HEK293 (cell line): ENCODE data around the gene PACS1.

Experiments used
- CTCF ChIA-PET: fragments of 350-600 bp; formaldehyde crosslinking; extraction: SDS; loops from one replicate; lab custom pipeline; 2021; ENCODE audit warnings: antibody characterized with exemption; lab: Yijun Ruan, JAX
- POLR2A ChIA-PET: fragments of 300-600 bp; formaldehyde crosslinking; extraction: SDS; loops from one replicate; lab custom pipeline; 2020; ENCODE audit warnings: antibody characterized with exemption, inconsistent platforms; lab: Yijun Ruan, JAX
- H3K27ac ChIP-seq: fragments of 200-500 bp; sonication (Bioruptor generic); 2 replicates; pipeline ENCODE4 v1.5.1; 2014; ENCODE audit warnings: low read depth, low read length, control low read depth, inconsistent platforms; ENCODE audit errors: extremely low read depth
- H3K36me3 ChIP-seq, 2 experiments: fragments of 200-500 bp in 1 of 2; sonication (Bioruptor generic) in 1 of 2; 1 replicate in 1 of 2; 2 replicates in 1 of 2; pipeline ENCODE4 v1.5.1; 2014 to 2017; ENCODE audit warnings: inconsistent platforms in 2 of 2, low read length in 2 of 2; ENCODE audit not compliant: control insufficient read depth in 2 of 2, insufficient read depth in 1 of 2
- H3K4me1 ChIP-seq: fragments of 200-500 bp; sonication (Bioruptor generic); 2 replicates; pipeline ENCODE4 v1.5.1; 2014; ENCODE audit warnings: mild to moderate bottlenecking, low read length, inconsistent platforms; ENCODE audit not compliant: control insufficient read depth, insufficient read depth
- H3K4me3 ChIP-seq: 2 replicates; pipeline ENCODE4 v1.5.1; 2011; ENCODE audit warnings: low read depth, mild to moderate bottlenecking, control low read depth, low read length, moderate library complexity
- H3K9me3 ChIP-seq: fragments of 200-500 bp; sonication (Bioruptor generic); 2 replicates; pipeline ENCODE4 v1.5.1; 2014; ENCODE audit warnings: low read depth, low read length, inconsistent platforms; ENCODE audit not compliant: control insufficient read depth, insufficient read depth
- FEZF1 ChIP-seq: fragments of 450-650 bp; formaldehyde crosslinking; IDR thresholded peaks from 2 replicates; pipeline ENCODE4 v1.5.1; 2016; ENCODE audit warnings: missing biosample characterization, missing genetic modification characterization
- IKZF3 ChIP-seq: fragments of 450-650 bp; IDR thresholded peaks from 2 replicates; pipeline ENCODE4 v1.5.0; 2018; ENCODE audit warnings: missing biosample characterization, mild to moderate bottlenecking, missing genetic modification characterization, moderate library complexity
- KLF7 ChIP-seq: fragments of 450-650 bp; formaldehyde crosslinking; IDR thresholded peaks from 2 replicates; pipeline ENCODE4 v1.5.1; 2016; ENCODE audit warnings: missing biosample characterization, missing genetic modification characterization, borderline replicate concordance
- MYNN ChIP-seq: fragments of 450-650 bp; formaldehyde crosslinking; IDR thresholded peaks from 2 replicates; pipeline ENCODE4 v1.5.1; 2016; ENCODE audit warnings: missing biosample characterization, missing genetic modification characterization, borderline replicate concordance
- MZF1 ChIP-seq: fragments of 450-650 bp; formaldehyde crosslinking; IDR thresholded peaks from 2 replicates; pipeline ENCODE4 v1.5.1; 2017; ENCODE audit warnings: missing biosample characterization, missing genetic modification characterization, borderline replicate concordance
- PATZ1 ChIP-seq: fragments of 450-650 bp; formaldehyde crosslinking; IDR thresholded peaks from 2 replicates; pipeline ENCODE4 v1.5.1; 2016; ENCODE audit warnings: missing biosample characterization, missing genetic modification characterization
- PRDM4 ChIP-seq: fragments of 450-650 bp; formaldehyde crosslinking; IDR thresholded peaks from 2 replicates; pipeline ENCODE4 v1.5.1; 2017; ENCODE audit warnings: missing biosample characterization, missing genetic modification characterization
- SP7 ChIP-seq: fragments of 450-650 bp; formaldehyde crosslinking; IDR thresholded peaks from 2 replicates; pipeline ENCODE4 v1.5.1; 2016; ENCODE audit warnings: missing biosample characterization, missing genetic modification characterization
- TCF7L2 ChIP-seq: IDR thresholded peaks from 2 replicates; pipeline ENCODE4 v1.6.1; 2011; ENCODE audit warnings: low read depth, mild to moderate bottlenecking, inconsistent platforms, low read length, moderate library complexity, borderline replicate concordance
- TRIM28 ChIP-seq: IDR thresholded peaks from 2 replicates; pipeline ENCODE4 v1.6.1; 2011; ENCODE audit warnings: low read length, control low read depth, borderline replicate concordance
- ZBTB48 ChIP-seq: fragments of 450-650 bp; formaldehyde crosslinking; IDR thresholded peaks from 2 replicates; pipeline ENCODE4 v1.5.1; 2016; ENCODE audit warnings: missing biosample characterization, missing genetic modification characterization
- ZBTB6 ChIP-seq: fragments of 450-650 bp; formaldehyde crosslinking; IDR thresholded peaks from 2 replicates; pipeline ENCODE4 v1.5.1; 2017; ENCODE audit warnings: missing biosample characterization, missing genetic modification characterization
- ZNF157 ChIP-seq: fragments of 450-650 bp; formaldehyde crosslinking; IDR thresholded peaks from 2 replicates; pipeline ENCODE4 v1.5.1; 2016; ENCODE audit warnings: missing biosample characterization, missing genetic modification characterization
- ZNF16 ChIP-seq: fragments of 450-650 bp; formaldehyde crosslinking; IDR thresholded peaks from 2 replicates; pipeline ENCODE4 v1.5.1; 2016; ENCODE audit warnings: low read depth, missing biosample characterization, missing genetic modification characterization
- ZNF221 ChIP-seq: fragments of 450-650 bp; formaldehyde crosslinking; IDR thresholded peaks from 2 replicates; pipeline ENCODE4 v1.5.1; 2017; ENCODE audit warnings: missing biosample characterization, missing genetic modification characterization, borderline replicate concordance
- ZNF239 ChIP-seq: fragments of 450-650 bp; formaldehyde crosslinking; IDR thresholded peaks from 2 replicates; pipeline ENCODE4 v1.5.1; 2016; ENCODE audit warnings: missing biosample characterization, missing genetic modification characterization
- ZNF292 ChIP-seq: fragments of 450-650 bp; formaldehyde crosslinking; IDR thresholded peaks from 2 replicates; pipeline ENCODE4 v1.5.1; 2016; ENCODE audit warnings: low read depth, missing biosample characterization, missing genetic modification characterization, borderline replicate concordance
- ZNF311 ChIP-seq: fragments of 450-650 bp; formaldehyde crosslinking; IDR thresholded peaks from 2 replicates; pipeline ENCODE4 v1.5.1; 2017; ENCODE audit warnings: missing biosample characterization, missing genetic modification characterization, borderline replicate concordance
- ZNF354C ChIP-seq: fragments of 450-650 bp; formaldehyde crosslinking; IDR thresholded peaks from 2 replicates; pipeline ENCODE4 v1.5.1; 2016; ENCODE audit warnings: missing biosample characterization, missing genetic modification characterization, low read depth, borderline replicate concordance
- ZNF404 ChIP-seq: fragments of 450-650 bp; formaldehyde crosslinking; IDR thresholded peaks from 2 replicates; pipeline ENCODE4 v1.5.1; 2017; ENCODE audit warnings: missing biosample characterization, missing genetic modification characterization
- ZNF426 ChIP-seq: fragments of 450-650 bp; formaldehyde crosslinking; IDR thresholded peaks from 2 replicates; pipeline ENCODE4 v1.5.1; 2017; ENCODE audit warnings: missing biosample characterization, missing genetic modification characterization, mild to moderate bottlenecking, inconsistent platforms, moderate library complexity
- ZNF529 ChIP-seq: fragments of 450-650 bp; formaldehyde crosslinking; IDR thresholded peaks from 2 replicates; pipeline ENCODE4 v1.5.1; 2017; ENCODE audit warnings: missing genetic modification characterization, missing biosample characterization; ENCODE audit not compliant: insufficient replicate concordance
- ZNF544 ChIP-seq: fragments of 450-650 bp; formaldehyde crosslinking; IDR thresholded peaks from 2 replicates; pipeline ENCODE4 v1.5.0; 2017; ENCODE audit warnings: missing biosample characterization, missing genetic modification characterization
- ZNF549 ChIP-seq: fragments of 450-650 bp; IDR thresholded peaks from 2 replicates; pipeline ENCODE4 v1.5.1; 2018; ENCODE audit warnings: missing biosample characterization, missing genetic modification characterization, mild to moderate bottlenecking, inconsistent platforms, moderate library complexity
- ZNF600 ChIP-seq: fragments of 450-650 bp; formaldehyde crosslinking; IDR thresholded peaks from 2 replicates; pipeline ENCODE4 v1.5.1; 2016; ENCODE audit warnings: missing biosample characterization, missing genetic modification characterization
- ZNF629 ChIP-seq: fragments of 450-650 bp; formaldehyde crosslinking; IDR thresholded peaks from 2 replicates; pipeline ENCODE4 v1.5.1; 2017; ENCODE audit warnings: missing biosample characterization, missing genetic modification characterization
- ZNF704 ChIP-seq: fragments of 450-650 bp; formaldehyde crosslinking; IDR thresholded peaks from 2 replicates; pipeline ENCODE4 v1.5.1; 2016; ENCODE audit warnings: missing biosample characterization, missing genetic modification characterization
- ZNF76 ChIP-seq: fragments of 450-650 bp; formaldehyde crosslinking; IDR thresholded peaks from 2 replicates; pipeline ENCODE4; 2016; ENCODE audit warnings: low read depth, missing biosample characterization, missing genetic modification characterization, borderline replicate concordance
- ZNF792 ChIP-seq: fragments of 450-650 bp; formaldehyde crosslinking; IDR thresholded peaks from 2 replicates; pipeline ENCODE4 v1.5.1; 2016; ENCODE audit warnings: missing biosample characterization, missing genetic modification characterization
- ZNF830 ChIP-seq: fragments of 450-650 bp; IDR thresholded peaks from 2 replicates; pipeline ENCODE4 v1.5.0; 2018; ENCODE audit warnings: missing biosample characterization, missing genetic modification characterization, low read depth, mild to moderate bottlenecking, moderate library complexity

PACS1 gene

GRCh38 chr11:66272596-66272995, 202.5 kb downstream of the PACS1 start (continued):
- TF ChIP-seq PRDM4 (tag by site-specific recombination): no peak
- TF ChIP-seq TRIM28: no peak
- no peak for TF ChIP-seq ZNF221 (tag by site-specific recombination)

- no peak overlapping the region for H3K4me3 ChIP-seq
- H3K9me3 ChIP-seq: no peaks in the 10 kb centered on the region
- CTCF ChIA-PET: no interaction called here
- no peak overlapping the region for H3K27ac ChIP-seq
- H3K36me3 ChIP-seq: peaks cover 0 to 61% of the 10 kb centered on the region in 2 experiments; a peak in 2 of 3 replicates
- TF ChIP-seq ZNF426: no peak
- TF ChIP-seq IKZF3: no peak
- TF ChIP-seq ZNF292 (tag by site-specific recombination): no peak
- TF ChIP-seq FEZF1 (tag by site-specific recombination): no peak
- TF ChIP-seq ZBTB6 (tag by site-specific recombination): no peak
- TF ChIP-seq TCF7L2: no peak
- TF ChIP-seq ZNF704 (tag by site-specific recombination): no peak
- no peak for TF ChIP-seq KLF7 (tag by site-specific recombination)
- no peak for TF ChIP-seq ZNF404 (tag by site-specific recombination)
- no peak for TF ChIP-seq ZNF600 (tag by site-specific recombination)
- TF ChIP-seq ZNF76 (tag by site-specific recombination): no peak
- no peak for TF ChIP-seq ZNF16
- TF ChIP-seq ZBTB48 (tag by site-specific recombination): no peak
- no peak for TF ChIP-seq MYNN (tag by site-specific recombination)
- TF ChIP-seq ZNF354C (tag by site-specific recombination): no peak
- no peak for TF ChIP-seq ZNF311
- TF ChIP-seq, all 188 proteins: peak for 0
- POLR2A ChIA-PET: no interaction called here
- H3K4me1 ChIP-seq: peaks cover 2% of the 10 kb centered on the region; the same call in 1 of the 2 replicates
Observed at GRCh38 chr11:66274219-66274618, 204.1 kb downstream of the PACS1 start.

- ChIA-PET CTCF (interaction anchor here (0.6 kb wide), 1 partner anchor 163 kb away, joined by 3 read pairs; the partner anchor contains the start of gene MRPL11), POLR2A (no interaction called here)
- H3K36me3 ChIP-seq: peaks cover 0 to 56% of the 10 kb centered on the region in 2 experiments; a peak in 2 of 3 replicates
- no peak overlapping the region for H3K4me3 ChIP-seq
- no peak overlapping the region for H3K27ac ChIP-seq
- no peaks in the 10 kb centered on the region for H3K4me1 ChIP-seq
- no peaks in the 10 kb centered on the region for H3K9me3 ChIP-seq
- TF ChIP-seq ZNF549 (tag by site-specific recombination): no peak
- TF ChIP-seq ZNF629 (tag by site-specific recombination): no peak
- TF ChIP-seq ZNF544 (tag by site-specific recombination): no peak
- TF ChIP-seq ZNF239 (tag by site-specific recombination): no peak
- TF ChIP-seq MZF1: no peak
- no peak for TF ChIP-seq ZNF830 (tag by site-specific recombination)
- TF ChIP-seq SP7 (tag by site-specific recombination): no peak
- TF ChIP-seq PATZ1 (tag by site-specific recombination): no peak
- TF ChIP-seq ZNF157 (tag by site-specific recombination): no peak
- TF ChIP-seq ZNF529: no peak
- TF ChIP-seq ZNF792 (tag by site-specific recombination): no peak
Observed at GRCh38 chr11:66275396-66275795, 205.3 kb downstream of the PACS1 start.
